ENCODE results near the gene IGF2R.

Gene IGF2R

GRCh38 chr6:160007611-160008010, 38.7 kb downstream of the IGF2R start:
- DNase-seq (ENCODE audit: low read depth): no peak
- H3K4me3 ChIP-seq (ENCODE audit: low read depth, low read length): no peak overlapping the region
- no peak for TF ChIP-seq CTCF (IDR thresholded peaks at IDR 0.05; ENCODE audit: insufficient read depth, low read depth, low read length, missing control alignments)

DNA sequence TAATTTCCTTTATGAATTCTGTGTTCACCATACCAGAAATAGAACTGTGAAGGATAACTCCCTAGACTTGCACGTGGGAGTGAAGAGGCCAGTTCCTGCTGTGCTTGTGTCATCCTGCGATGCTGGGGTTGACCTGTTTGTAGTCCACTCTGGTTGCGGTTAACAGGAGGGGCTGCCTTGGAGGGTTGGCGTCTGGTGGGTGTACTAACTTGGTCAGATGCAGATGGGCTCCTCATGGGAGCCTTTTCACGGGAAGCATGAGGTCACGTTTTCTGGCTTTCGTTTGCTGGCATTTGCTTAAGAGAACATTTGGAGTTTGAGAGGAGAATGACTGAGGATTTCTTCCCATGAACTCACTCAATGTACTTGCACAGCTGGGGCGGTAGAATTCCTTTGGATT, 41.2 kb downstream of the IGF2R start:
- no peak for TF ChIP-seq CTCF (IDR thresholded peaks at IDR 0.05; ENCODE audit: insufficient read depth, low read depth, low read length, missing control alignments)
- no peak overlapping the region for H3K4me3 ChIP-seq (ENCODE audit: low read depth, low read length)
- DNase-seq (ENCODE audit: low read depth): no peak

DNA sequence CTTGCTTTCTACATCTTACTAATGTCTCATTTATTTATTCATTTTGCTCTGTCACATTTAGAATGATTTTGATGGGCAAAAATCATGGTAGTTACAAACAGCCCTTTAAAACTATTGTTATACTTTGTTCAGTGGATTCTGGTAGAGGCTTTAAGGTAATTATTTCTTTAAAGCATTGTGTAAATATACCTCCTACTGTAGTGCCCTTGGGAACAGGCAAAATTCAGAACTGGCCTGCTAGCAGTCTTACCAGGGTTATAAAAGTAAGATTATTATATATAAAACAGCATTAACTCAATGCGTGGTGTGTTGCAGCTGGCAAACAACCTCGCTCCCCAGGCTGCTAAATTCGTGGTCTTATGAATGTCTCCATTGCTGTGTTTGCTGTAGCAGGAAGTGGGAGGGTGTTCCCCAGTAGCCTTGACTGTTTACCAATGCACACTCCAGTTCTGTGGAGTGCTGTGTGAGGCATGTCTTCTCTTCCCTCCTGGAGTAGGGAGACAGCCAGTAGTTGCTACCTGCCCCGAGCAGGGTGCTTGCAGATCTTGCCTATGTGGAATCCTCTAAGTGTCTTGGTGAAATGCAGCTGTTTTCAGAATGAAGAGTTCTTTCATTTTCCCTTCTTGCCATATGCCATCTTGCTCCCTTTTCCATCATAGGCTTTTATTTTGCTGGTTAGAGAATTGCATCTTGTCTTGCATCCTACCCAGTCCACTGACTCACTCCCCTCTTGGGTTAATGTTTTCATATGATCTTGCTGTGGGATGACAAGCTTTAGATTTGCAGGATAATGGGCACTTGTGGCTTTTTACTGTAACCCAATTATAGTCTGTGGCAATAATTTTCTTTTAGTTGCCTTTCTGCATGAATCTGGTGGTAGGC, 45.3 kb downstream of the IGF2R start:
- TF ChIP-seq CTCF (IDR thresholded peaks at IDR 0.05; ENCODE audit: insufficient read depth, low read depth, low read length, missing control alignments): no peak
- DNase-seq (ENCODE audit: low read depth): no peak
- no peak overlapping the region for H3K4me3 ChIP-seq (ENCODE audit: low read depth, low read length)

GRCh38 chr6:160014869-160015182, 45.9 kb downstream of the IGF2R start:
- no peak for DNase-seq (ENCODE audit: low read depth)
- TF ChIP-seq CTCF (IDR thresholded peaks at IDR 0.05; ENCODE audit: insufficient read depth, low read depth, low read length, missing control alignments): no peak

DNA sequence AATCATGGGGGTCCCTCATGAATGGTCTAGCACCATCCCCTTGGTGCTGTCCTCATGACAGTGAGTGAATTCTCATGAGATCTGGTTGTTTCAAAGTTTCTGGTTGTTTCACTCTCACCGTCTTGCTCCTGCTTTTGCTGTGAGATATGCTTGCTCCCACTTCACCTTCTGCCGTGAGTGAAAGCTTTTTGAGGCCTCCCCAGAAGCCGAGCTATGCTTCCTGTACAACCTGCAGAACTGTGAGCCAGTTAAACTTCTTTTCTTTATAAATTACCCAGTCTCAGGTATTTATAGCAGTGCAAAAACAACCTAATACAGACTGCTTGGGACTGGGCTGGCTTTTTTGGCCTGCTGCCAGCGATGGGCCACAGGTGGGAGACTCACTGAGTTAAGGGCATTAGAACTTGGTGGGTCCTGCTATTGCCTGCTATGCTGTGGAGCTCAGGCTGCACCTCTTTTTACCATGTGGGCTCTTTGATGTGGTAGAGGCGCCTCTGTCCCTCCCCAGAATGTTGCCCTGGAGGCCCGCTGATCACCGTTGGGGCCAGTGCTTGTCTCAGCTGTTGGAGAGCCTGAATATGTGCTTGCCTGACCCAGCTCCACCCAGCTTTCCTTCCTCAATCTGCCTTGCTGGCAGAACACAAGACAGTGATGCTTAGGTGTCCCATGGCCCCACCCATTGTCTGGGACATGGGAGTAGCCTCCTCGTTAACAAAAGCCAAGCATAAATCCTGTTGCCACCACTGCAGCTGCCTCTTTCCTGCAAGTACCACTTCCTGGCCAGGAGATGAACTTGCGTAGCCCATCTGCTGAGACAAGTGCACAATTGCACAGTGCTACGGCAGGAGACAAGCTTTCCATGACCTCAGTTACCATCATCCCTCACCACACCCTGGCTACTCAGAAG, 47.1 kb downstream of the IGF2R start:
- no peak for TF ChIP-seq CTCF (IDR thresholded peaks at IDR 0.05; ENCODE audit: insufficient read depth, low read depth, low read length, missing control alignments)
- H3K4me3 ChIP-seq (ENCODE audit: low read depth, low read length): no peak overlapping the region
- DNase-seq (ENCODE audit: low read depth): no peak

More at GRCh38 chr6:160014869-160015182, 45.9 kb downstream of the IGF2R start:
- no peak overlapping the region for H3K4me3 ChIP-seq (ENCODE audit: low read depth, low read length)

GRCh38 chr6:160022101-160022500, 53.2 kb downstream of the IGF2R start:
- no peak overlapping the region for H3K4me3 ChIP-seq (ENCODE audit: low read depth, low read length)
- TF ChIP-seq CTCF (IDR thresholded peaks at IDR 0.05; ENCODE audit: insufficient read depth, low read depth, low read length, missing control alignments): no peak
- no peak for DNase-seq (ENCODE audit: low read depth)

Measured in GM12865 (cell line).